HepG2 (cell line): ENCODE measurements around the gene LMOD1. TPM values are rescaled to one million over a fixed set of nuclear protein-coding genes. Genes with fewer than 3 reads are reported as not detected.

ENCODE experiments used
- ATAC-seq: fragments of 200-7000 bp; cut with Tn5 transposase; 3 replicates; pipeline ENCODE4 v1.9.1; 2020; ENCODE audit warnings: mild to moderate bottlenecking, moderate library complexity
- BruUV-seq: library from RNA; stranded (reverse); fragments of 400-500 nt; replicated peaks from 2 replicates; lab custom pipeline; 2021; lab: Mats Ljungman, UMichigan
- CTCF ChIA-PET: fragments of 300-600 bp; formaldehyde crosslinking; extraction: SDS; loops from one replicate; lab custom pipeline; 2021; ENCODE audit warnings: low total read pairs, inconsistent platforms, low intra/inter-chr PET ratio; lab: Yijun Ruan, JAX
- POLR2A ChIA-PET: fragments of 350-600 bp; sonication (Branson Sonifier 250); formaldehyde crosslinking; loops from one replicate; lab custom pipeline; 2020; ENCODE audit warnings: antibody characterized with exemption, inconsistent platforms; lab: Yijun Ruan, JAX
- DNase-seq: peaks from one replicate; pipeline ENCODE4 v3.0.0-alpha.2; 2015; ENCODE audit warnings: low spot score
- FAIRE-seq: peaks from 3 replicates; lab custom pipeline; 2011; peaks lifted over from hg19 to GRCh38; lab: Jason Lieb, UNC
- H2AFZ ChIP-seq: one replicate; pipeline ENCODE4 v1.6.1; 2011; ENCODE audit warnings: low read length, inconsistent platforms
- H3K27ac ChIP-seq: fragments of 300-600 bp; 3 replicates; pipeline ENCODE4 v1.8.0; 2011; ENCODE audit warnings: mixed run types, mild to moderate bottlenecking, mixed read lengths, low read length, inconsistent platforms; ENCODE audit not compliant: insufficient read depth; ENCODE audit errors: extremely low read length
- H3K27me3 ChIP-seq, 2 experiments: fragments of 200-600 bp in 1 of 2; 2 replicates in 1 of 2; 3 replicates in 1 of 2; pipeline versions ENCODE4 v1.6.0 to v1.8.0; 2011; ENCODE audit warnings: low read length in 2 of 2, mild to moderate bottlenecking in 2 of 2, moderate library complexity in 2 of 2, inconsistent platforms in 1 of 2; ENCODE audit not compliant: insufficient read depth in 2 of 2, control insufficient read depth in 1 of 2
- H3K36me3 ChIP-seq, 2 experiments: fragments of 200-600 bp in 1 of 2; replicated peaks in 1 of 2; 2 replicates in 1 of 2; 3 replicates in 1 of 2; pipeline versions ENCODE4 v1.5.1 to v1.8.0; 2011; ENCODE audit warnings: low read length in 2 of 2, inconsistent platforms in 1 of 2; ENCODE audit not compliant: insufficient read depth in 2 of 2, control insufficient read depth in 1 of 2
- H3K4me1 ChIP-seq: 2 replicates; pipeline ENCODE4 v1.5.1; 2012; ENCODE audit warnings: low read length, inconsistent platforms; ENCODE audit not compliant: insufficient read depth
- H3K4me2 ChIP-seq: 2 replicates; pipeline ENCODE4 v1.6.0; 2011; ENCODE audit warnings: low read depth, low read length, inconsistent platforms
- H3K4me3 ChIP-seq, 3 experiments: fragments of 200-600 bp in 1 of 3; sonication (generic), shearing (Covaris generic) in 1 of 3; replicated peaks in 1 of 3; 2 replicates each; pipeline ENCODE4 v1.5.1; 2011 to 2016; ENCODE audit warnings: low read length in 3 of 3, inconsistent platforms in 2 of 3, low read depth in 2 of 3, mild to moderate bottlenecking in 2 of 3, control low read depth in 1 of 3, mixed read lengths in 1 of 3; ENCODE audit not compliant: insufficient read depth in 1 of 3
- H3K79me2 ChIP-seq: one replicate; pipeline ENCODE4 v1.6.1; 2011; ENCODE audit warnings: low read length, inconsistent platforms; ENCODE audit not compliant: insufficient read depth
- H3K9ac ChIP-seq: 2 replicates; pipeline ENCODE4 v1.6.0; 2011; ENCODE audit warnings: mild to moderate bottlenecking, low read depth, low read length, inconsistent platforms; ENCODE audit not compliant: insufficient read depth
- H3K9me3 ChIP-seq: 2 replicates; pipeline ENCODE4 v1.5.1; 2012; ENCODE audit warnings: mild to moderate bottlenecking, low read length
- H4K20me1 ChIP-seq: 2 replicates; pipeline ENCODE4 v1.6.0; 2011; ENCODE audit warnings: inconsistent platforms, mild to moderate bottlenecking, low read length, moderate library complexity; ENCODE audit not compliant: insufficient read depth
- ATF7 ChIP-seq, 2 experiments: fragments of 450-650 bp in 1 of 2; sonication (generic) in 1 of 2; formaldehyde crosslinking in 1 of 2; IDR thresholded peaks; 2 replicates each; pipeline versions ENCODE4 v1.4.0 to v1.6.1; 2016 to 2020; ENCODE audit warnings: antibody characterized with exemption in 1 of 2, mild to moderate bottlenecking in 1 of 2, missing genetic modification reagents in 1 of 2
- CHD2 ChIP-seq: IDR thresholded peaks from 2 replicates; pipeline ENCODE4 v1.6.1; 2011; ENCODE audit warnings: low read depth, low read length, improper control_type of control experiment
- DPF2 ChIP-seq: sonication (generic); formaldehyde crosslinking; IDR thresholded peaks from 2 replicates; pipeline ENCODE4 v1.4.0; 2020; ENCODE audit warnings: mild to moderate bottlenecking, low read depth, missing genetic modification reagents, borderline replicate concordance
- ETV5 ChIP-seq: IDR thresholded peaks from 2 replicates; pipeline ENCODE4 v1.6.1; 2018; ENCODE audit warnings: missing biosample characterization, missing genetic modification reagents, inconsistent platforms, borderline replicate concordance
- FOSL2 ChIP-seq: sonication (generic); formaldehyde crosslinking; IDR thresholded peaks from 2 replicates; pipeline ENCODE4 v1.4.0; 2020; ENCODE audit warnings: missing genetic modification reagents
- HDAC6 ChIP-seq: fragments of 200-600 bp; sonication (generic); IDR thresholded peaks from 2 replicates; pipeline ENCODE4 v1.7.0; 2017; ENCODE audit warnings: mild to moderate bottlenecking, antibody characterized with exemption, low read length, low read depth
- MIXL1 ChIP-seq: IDR thresholded peaks from 2 replicates; pipeline ENCODE4 v1.6.1; 2016
- MLLT10 ChIP-seq: sonication (generic); formaldehyde crosslinking; IDR thresholded peaks from 2 replicates; pipeline ENCODE4 v1.4.0; 2020; ENCODE audit warnings: missing genetic modification reagents
- PAX8 ChIP-seq: sonication (generic); formaldehyde crosslinking; IDR thresholded peaks from 2 replicates; pipeline ENCODE4 v1.8.0; 2022; ENCODE audit warnings: mild to moderate bottlenecking, missing genetic modification reagents, borderline replicate concordance
- RFX3 ChIP-seq: IDR thresholded peaks from 2 replicates; pipeline ENCODE4 v1.6.1; 2016; ENCODE audit warnings: missing biosample characterization, missing genetic modification reagents
- TSC22D2 ChIP-seq: sonication (generic); formaldehyde crosslinking; IDR thresholded peaks from 2 replicates; pipeline ENCODE4 v1.5.1; 2020; ENCODE audit warnings: missing genetic modification reagents, mild to moderate bottlenecking, borderline replicate concordance
- YY1 ChIP-seq: IDR thresholded peaks from 2 replicates; pipeline ENCODE4 v1.6.1; 2011; ENCODE audit warnings: low read length, low read depth, moderate library complexity, mild to moderate bottlenecking; ENCODE audit not compliant: insufficient read depth, insufficient replicate concordance
- ZFP90 ChIP-seq: sonication (generic); formaldehyde crosslinking; IDR thresholded peaks from 2 replicates; pipeline ENCODE4 v1.8.0; 2022; ENCODE audit warnings: missing genetic modification reagents, mild to moderate bottlenecking, inconsistent platforms, borderline replicate concordance
- ZNF317 ChIP-seq: sonication (generic); formaldehyde crosslinking; IDR thresholded peaks from 2 replicates; pipeline ENCODE4 v1.5.0; 2020; ENCODE audit warnings: mild to moderate bottlenecking, missing genetic modification reagents
- ZNF333 ChIP-seq: sonication (generic); formaldehyde crosslinking; IDR thresholded peaks from 2 replicates; pipeline ENCODE4 v1.4.0; 2020; ENCODE audit warnings: mild to moderate bottlenecking, missing genetic modification reagents, borderline replicate concordance
- ZNF761 ChIP-seq: sonication (generic); formaldehyde crosslinking; conservative IDR thresholded peaks from 2 replicates; pipeline ENCODE4 v1.4.0; 2020; ENCODE audit warnings: mild to moderate bottlenecking, missing genetic modification reagents
- WGBS: methylation state at CpG from one replicate; pipeline ENCODE4 v1.1.6; 2017; ENCODE audit warnings: low lambda C conversion rate; 5-methylcytosine and 5-hydroxymethylcytosine counted together
- in situ Hi-C: cut with HindIII; loops from 2 replicates; pipeline ENCODE4 v1.10.0; 2017; ENCODE audit warnings: low pct_unique_long_range_greater_than_20kb; ENCODE audit not compliant: extremely low pct_ligation_motif_present
- intact Hi-C: fragments of 100-400 bp; cut with micrococcal nuclease; formaldehyde crosslinking; loops from one replicate; pipeline ENCODE4 v1.10.0; 2022; ENCODE audit not compliant: unreplicated experiment
- polyA plus RNA-seq, 8 experiments: library from polyadenylated mRNA; depleted of rRNA in 3 of 8; stranded (reverse) in 7 of 8; unstranded in 1 of 8; fragments of >200 nt; fragmentation: Illumina TruSeq in 4 of 8; extraction: Trizol in 4 of 8; gene quantifications; 2 replicates each; pipeline versions ENCODE4 v1.2.1 to v1.2.3, GENCODE V29; 2011 to 2016; ENCODE audit warnings: low read depth in 4 of 8, missing spikeins in 1 of 8, mixed read lengths in 1 of 8; ENCODE audit not compliant: insufficient read depth in 1 of 8
- total RNA-seq, 5 experiments: library from RNA; depleted of rRNA; stranded (reverse); fragments of >200 nt; fragmentation: Illumina TruSeq; extraction: Trizol; gene quantifications; 2 replicates each; pipeline ENCODE4 v1.2.3, GENCODE V29; 2016; ENCODE audit warnings: low read depth in 1 of 5

Gene LMOD1
- total and polyA plus RNA-seq, 2 of the 13 experiments (the other 11 are each of a cell fraction or from before 2014, with no cell fraction given) = not detected

GRCh38 chr1:201939574-201939973 is 6.8 kb downstream of the LMOD1 start:
- CTCF ChIA-PET = no interaction called here
- no peak for DNase-seq
- H2AFZ ChIP-seq = no peak overlapping the region
- POLR2A ChIA-PET = no interaction called here
- no TSS peak for BruUV-seq
- peaks cover 6% of the 10 kb centered on the region for H3K4me1 ChIP-seq
- WGBS = 33% methylated on average over 3 of the region's 5 CpGs
- H3K36me3 ChIP-seq = no peaks in the 10 kb centered on the region
- in situ Hi-C loops = no loop called here
- H3K4me3 ChIP-seq = no peak overlapping the region
- H3K27me3 ChIP-seq = peaks cover 0 to 13% of the 10 kb centered on the region in 2 experiments; a peak in 1 of 5 replicates
- no peaks in the 10 kb centered on the region for H3K79me2 ChIP-seq
- intact Hi-C loops = no loop called here
- no peak for FAIRE-seq
- no peak for ATAC-seq
- H4K20me1 ChIP-seq = no peaks in the 10 kb centered on the region
- H3K9me3 ChIP-seq = no peaks in the 10 kb centered on the region
- no peak overlapping the region for H3K4me2 ChIP-seq
- H3K27ac ChIP-seq = no peak overlapping the region
- no peak overlapping the region for H3K9ac ChIP-seq
- no peak for TF ChIP-seq RFX3 (CRISPR knock-in tag)
- no peak for TF ChIP-seq DPF2 (CRISPR knock-in tag)
- no peak for TF ChIP-seq MLLT10 (CRISPR knock-in tag)
- no peak for TF ChIP-seq TSC22D2 (CRISPR knock-in tag)
- TF ChIP-seq ZFP90 (CRISPR knock-in tag) = no peak
- TF ChIP-seq MIXL1 (CRISPR knock-in tag) = no peak
- TF ChIP-seq HDAC6 = no peak
- TF ChIP-seq ZNF317 (CRISPR knock-in tag) = no peak
- no peak for TF ChIP-seq ZNF761
- no peak for TF ChIP-seq YY1
- TF ChIP-seq CHD2 = no peak
- TF ChIP-seq FOSL2 (CRISPR knock-in tag) = no peak
- no peak for TF ChIP-seq PAX8 (CRISPR knock-in tag)
- no peak for TF ChIP-seq ZNF333 (CRISPR knock-in tag)
- TF ChIP-seq ETV5 (CRISPR knock-in tag) = no peak
- TF ChIP-seq ATF7 (IDR thresholded peaks at IDR 0.05) = no peak
- TF ChIP-seq ATF7 (CRISPR knock-in tag; IDR thresholded peaks at IDR 0.05) = no peak
